Measurements from ENCODE around the gene RPS6KA6.

RPS6KA6 gene

DNA sequence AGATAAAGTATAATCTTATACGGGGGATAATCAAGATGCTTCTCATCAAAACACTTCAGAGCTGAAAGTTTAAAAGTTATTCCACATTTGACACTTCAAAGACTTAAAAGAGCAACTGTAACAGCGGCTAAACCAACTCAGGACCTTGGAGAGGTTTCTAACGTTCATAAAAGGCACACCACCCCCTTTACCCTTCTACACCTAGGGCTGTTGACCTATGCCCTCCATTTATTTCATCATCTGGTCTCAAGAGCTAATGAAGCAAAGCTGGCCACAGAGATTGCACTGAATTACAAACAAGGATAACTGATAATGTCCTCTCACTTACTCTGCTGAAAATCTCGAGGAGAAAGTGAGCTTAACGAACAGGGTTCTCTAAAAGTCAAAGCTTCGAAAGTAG, 1.1 kb upstream of the RPS6KA6 start:
- CTCF ChIA-PET: no interaction called here
- DNase-seq (ENCODE audit: extremely low spot score): no peak
- no peak for TF ChIP-seq NFRKB (IDR thresholded peaks at IDR 0.05)
- no peak for TF ChIP-seq FOXK2 (IDR thresholded peaks at IDR 0.05)
- TF ChIP-seq SP1 (IDR thresholded peaks at IDR 0.05): no peak
- no peak for TF ChIP-seq CTBP1 (IDR thresholded peaks at IDR 0.05; ENCODE audit: borderline replicate concordance)
- no peak for TF ChIP-seq L3MBTL2 (conservative IDR thresholded peaks at IDR 0.05)
- no peak for TF ChIP-seq HDGF (IDR thresholded peaks at IDR 0.05; ENCODE audit: borderline replicate concordance)
- POLR2A ChIA-PET: no interaction called here

DNA sequence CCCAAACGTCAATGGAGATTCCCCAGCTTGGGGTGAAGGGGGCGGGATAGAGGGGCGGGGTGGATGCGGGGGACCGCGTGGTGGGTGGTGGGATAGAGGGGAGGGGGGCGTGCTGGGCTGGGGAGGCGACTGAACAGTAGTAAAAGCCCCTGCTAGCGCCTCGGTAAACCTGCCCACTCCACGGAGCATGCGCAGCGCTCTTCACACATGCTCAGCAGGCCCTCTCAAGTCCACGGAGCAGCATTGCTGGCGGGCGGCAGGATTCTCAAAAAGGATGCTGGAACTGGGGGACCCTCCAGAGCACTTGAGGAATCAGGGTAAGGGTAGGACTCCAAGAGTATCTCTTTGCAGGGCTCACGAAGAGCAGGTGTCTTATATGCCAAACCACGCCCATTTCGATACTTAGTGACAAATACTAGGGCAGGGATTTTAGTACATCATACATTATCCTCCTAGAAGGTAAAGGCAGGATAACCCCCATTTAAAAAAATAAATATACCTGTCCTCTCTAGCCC, 378 bp upstream of the RPS6KA6 start:
- peak; percentile 63 for DNase-seq (ENCODE audit: extremely low spot score)
- ChIA-PET CTCF (no interaction called here), POLR2A (no interaction called here)
- peak; percentile 42; the same call in 1 of the 2 replicates for TF ChIP-seq L3MBTL2 (conservative IDR thresholded peaks at IDR 0.05)
- TF ChIP-seq, protein P1, sequence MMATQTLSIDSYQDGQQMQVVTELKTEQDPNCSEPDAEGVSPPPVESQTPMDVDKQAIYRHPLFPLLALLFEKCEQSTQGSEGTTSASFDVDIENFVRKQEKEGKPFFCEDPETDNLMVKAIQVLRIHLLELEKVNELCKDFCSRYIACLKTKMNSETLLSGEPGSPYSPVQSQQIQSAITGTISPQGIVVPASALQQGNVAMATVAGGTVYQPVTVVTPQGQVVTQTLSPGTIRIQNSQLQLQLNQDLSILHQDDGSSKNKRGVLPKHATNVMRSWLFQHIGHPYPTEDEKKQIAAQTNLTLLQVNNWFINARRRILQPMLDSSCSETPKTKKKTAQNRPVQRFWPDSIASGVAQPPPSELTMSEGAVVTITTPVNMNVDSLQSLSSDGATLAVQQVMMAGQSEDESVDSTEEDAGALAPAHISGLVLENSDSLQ (IDR thresholded peaks at IDR 0.05): no peak

DNA sequence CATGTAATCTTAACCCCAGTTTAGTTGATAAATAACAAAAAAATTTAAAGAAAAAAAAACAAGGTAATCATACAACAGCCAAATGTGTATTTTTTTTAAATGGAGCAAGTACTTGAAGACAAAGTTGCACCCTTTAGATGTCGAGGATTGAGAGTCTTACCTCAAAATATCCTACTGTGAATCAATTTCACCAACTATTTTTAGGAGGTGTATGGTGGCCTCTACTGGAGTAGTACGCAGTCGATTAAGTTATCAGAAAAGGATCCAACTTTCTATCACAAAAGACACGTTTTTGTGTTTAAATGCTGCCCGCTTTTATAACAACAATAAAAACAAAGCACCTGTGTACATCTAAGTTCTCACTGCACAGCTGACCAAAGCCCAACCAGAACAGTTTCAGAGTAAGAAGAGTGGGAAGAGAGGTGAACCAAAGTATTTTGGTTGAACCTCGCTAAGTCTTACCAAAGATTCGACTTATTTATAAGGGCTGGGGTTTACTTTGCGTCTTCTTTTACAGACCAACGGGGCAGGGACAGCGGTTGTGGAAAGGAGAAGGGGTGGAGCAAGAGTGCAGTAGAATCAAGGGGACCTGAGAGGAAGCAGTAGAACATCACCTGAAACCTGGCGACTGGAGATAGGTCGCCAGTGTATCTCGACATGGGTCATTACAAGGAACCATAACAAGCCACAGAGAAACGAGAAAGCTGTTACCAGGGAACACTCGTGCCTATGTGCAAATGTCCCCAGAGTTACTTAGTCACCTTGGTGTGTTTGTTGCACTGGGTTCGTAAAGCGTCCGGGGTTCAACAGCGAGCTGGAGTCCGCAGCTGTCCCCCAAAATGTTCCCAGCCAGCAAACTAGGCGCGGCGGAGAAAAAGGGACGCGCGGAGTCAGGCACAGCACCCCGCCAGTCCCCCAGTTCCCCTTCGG, 1.1 kb downstream of the RPS6KA6 start:
- TF ChIP-seq FOXM1 (IDR thresholded peaks at IDR 0.05; ENCODE audit: borderline replicate concordance) (no peak), FOXA1 (IDR thresholded peaks at IDR 0.05) (no peak), SP1 (IDR thresholded peaks at IDR 0.05) (no peak), ZNF384 (IDR thresholded peaks at IDR 0.05) (no peak), TARDBP (IDR thresholded peaks at IDR 0.05) (no peak), LEF1 (IDR thresholded peaks at IDR 0.05; ENCODE audit: borderline replicate concordance) (no peak), NFRKB (IDR thresholded peaks at IDR 0.05) (no peak), CTBP1 (IDR thresholded peaks at IDR 0.05; ENCODE audit: borderline replicate concordance) (no peak), HDGF (IDR thresholded peaks at IDR 0.05; ENCODE audit: borderline replicate concordance) (no peak), BHLHE40 (IDR thresholded peaks at IDR 0.05; ENCODE audit: borderline replicate concordance) (no peak), ELF4 (IDR thresholded peaks at IDR 0.05) (no peak), ARNT (IDR thresholded peaks at IDR 0.05) (no peak), FOXK2 (IDR thresholded peaks at IDR 0.05) (no peak), SUZ12 (IDR thresholded peaks at IDR 0.05) (no peak), L3MBTL2 (conservative IDR thresholded peaks at IDR 0.05) (no peak)
- TF ChIP-seq, protein P1 (IDR thresholded peaks at IDR 0.05): no peak
- ChIA-PET CTCF (no interaction called here), POLR2A (no interaction called here)
- peak; percentile 7 for DNase-seq (ENCODE audit: extremely low spot score)

DNA sequence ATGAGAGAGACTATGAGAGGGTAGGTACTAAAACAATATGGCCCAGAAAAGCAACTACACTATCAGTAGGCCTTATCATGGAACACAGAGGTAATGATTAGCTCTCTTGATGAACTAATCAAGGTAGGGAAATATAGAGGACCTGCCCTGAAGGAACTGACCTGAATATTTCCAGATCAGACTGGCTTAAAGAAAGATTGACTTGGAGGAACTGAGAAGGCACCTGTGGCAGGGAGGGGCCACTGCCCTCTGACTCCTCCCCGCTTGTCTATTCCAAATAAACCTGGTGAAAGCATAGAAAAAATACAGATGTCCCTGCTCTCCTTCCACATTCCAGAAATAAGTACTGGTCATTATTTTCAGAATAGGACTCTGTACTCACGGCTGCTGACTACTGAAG, 5.5 kb downstream of the RPS6KA6 start:
- ChIA-PET POLR2A (no interaction called here), CTCF (no interaction called here)
- no peak for DNase-seq (ENCODE audit: extremely low spot score)
- TF ChIP-seq CTBP1 (IDR thresholded peaks at IDR 0.05; ENCODE audit: borderline replicate concordance): no peak
- TF ChIP-seq NFRKB (IDR thresholded peaks at IDR 0.05): no peak
- TF ChIP-seq, protein P1 (IDR thresholded peaks at IDR 0.05): no peak
- no peak for TF ChIP-seq ARNT (IDR thresholded peaks at IDR 0.05)
- TF ChIP-seq FOXK2 (IDR thresholded peaks at IDR 0.05): no peak
- no peak for TF ChIP-seq FOXA1 (IDR thresholded peaks at IDR 0.05)
- no peak for TF ChIP-seq SP1 (IDR thresholded peaks at IDR 0.05)
- TF ChIP-seq HDGF (IDR thresholded peaks at IDR 0.05; ENCODE audit: borderline replicate concordance): no peak
- TF ChIP-seq FOXM1 (IDR thresholded peaks at IDR 0.05; ENCODE audit: borderline replicate concordance): no peak
- no peak for TF ChIP-seq ELF4 (IDR thresholded peaks at IDR 0.05)
- TF ChIP-seq TARDBP (IDR thresholded peaks at IDR 0.05): no peak
- TF ChIP-seq LEF1 (IDR thresholded peaks at IDR 0.05; ENCODE audit: borderline replicate concordance): no peak
- TF ChIP-seq BHLHE40 (IDR thresholded peaks at IDR 0.05; ENCODE audit: borderline replicate concordance): no peak
- TF ChIP-seq SUZ12 (IDR thresholded peaks at IDR 0.05): no peak
- TF ChIP-seq ZNF384 (IDR thresholded peaks at IDR 0.05): no peak

DNA sequence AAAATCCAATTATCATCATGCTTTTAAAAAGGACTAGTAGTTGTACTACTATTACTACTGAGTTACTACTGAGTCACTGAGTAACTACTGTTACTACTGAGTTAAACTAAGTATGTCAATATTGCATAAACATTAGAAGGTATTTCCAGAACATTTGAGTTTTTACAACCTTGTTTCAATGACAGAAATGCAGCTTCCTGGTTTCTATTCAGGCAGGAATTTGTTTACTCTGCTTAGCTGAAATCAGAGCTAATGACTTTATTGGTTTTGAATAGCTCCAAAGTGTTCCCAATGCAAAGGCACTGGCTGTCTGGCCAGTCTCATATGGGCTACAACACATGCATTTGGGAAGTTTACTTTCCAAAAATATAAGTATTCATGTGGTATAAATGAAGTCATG, 12.0 kb downstream of the RPS6KA6 start:
- POLR2A ChIA-PET: no interaction called here
- DNase-seq (ENCODE audit: extremely low spot score): no peak
- CTCF ChIA-PET: no interaction called here
- TF ChIP-seq FOXM1 (IDR thresholded peaks at IDR 0.05; ENCODE audit: borderline replicate concordance) (no peak), NFRKB (IDR thresholded peaks at IDR 0.05) (no peak), FOXK2 (IDR thresholded peaks at IDR 0.05) (no peak), ARNT (IDR thresholded peaks at IDR 0.05) (no peak), SP1 (IDR thresholded peaks at IDR 0.05) (no peak), BHLHE40 (IDR thresholded peaks at IDR 0.05; ENCODE audit: borderline replicate concordance) (no peak), LEF1 (IDR thresholded peaks at IDR 0.05; ENCODE audit: borderline replicate concordance) (no peak)

DNA sequence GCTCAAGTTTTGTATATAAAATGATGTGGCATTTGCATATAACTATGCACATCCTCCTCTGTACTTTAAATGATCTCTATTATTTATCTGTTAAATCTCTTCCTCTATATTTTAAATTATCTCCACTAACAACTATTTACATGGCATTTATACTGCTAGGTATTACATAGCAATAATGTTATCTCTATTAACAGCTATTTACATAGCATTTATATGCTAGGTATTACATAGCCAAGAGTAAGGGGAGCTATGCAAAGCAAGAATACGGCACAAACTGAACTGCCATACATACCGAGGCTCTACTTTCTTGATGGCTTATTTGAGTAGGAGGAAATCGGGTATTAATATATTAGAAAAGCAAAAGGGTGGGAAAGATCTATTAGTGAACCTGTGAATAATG, 12.7 kb downstream of the RPS6KA6 start:
- CTCF ChIA-PET: no interaction called here
- POLR2A ChIA-PET: no interaction called here
- no peak for DNase-seq (ENCODE audit: extremely low spot score)
- TF ChIP-seq FOXK2 (IDR thresholded peaks at IDR 0.05): no peak
- no peak for TF ChIP-seq CTBP1 (IDR thresholded peaks at IDR 0.05; ENCODE audit: borderline replicate concordance)
- TF ChIP-seq HDGF (IDR thresholded peaks at IDR 0.05; ENCODE audit: borderline replicate concordance): no peak
- no peak for TF ChIP-seq TARDBP (IDR thresholded peaks at IDR 0.05)
- no peak for TF ChIP-seq LEF1 (IDR thresholded peaks at IDR 0.05; ENCODE audit: borderline replicate concordance)
- no peak for TF ChIP-seq ELF4 (IDR thresholded peaks at IDR 0.05)
- TF ChIP-seq L3MBTL2 (conservative IDR thresholded peaks at IDR 0.05): no peak
- no peak for TF ChIP-seq FOXM1 (IDR thresholded peaks at IDR 0.05; ENCODE audit: borderline replicate concordance)
- TF ChIP-seq, protein P1 (IDR thresholded peaks at IDR 0.05): no peak
- TF ChIP-seq SP1 (IDR thresholded peaks at IDR 0.05): no peak
- TF ChIP-seq ARNT (IDR thresholded peaks at IDR 0.05): no peak
- TF ChIP-seq BHLHE40 (IDR thresholded peaks at IDR 0.05; ENCODE audit: borderline replicate concordance): no peak
- TF ChIP-seq SUZ12 (IDR thresholded peaks at IDR 0.05): no peak
- no peak for TF ChIP-seq FOXA1 (IDR thresholded peaks at IDR 0.05)
- TF ChIP-seq NFRKB (IDR thresholded peaks at IDR 0.05): no peak
- TF ChIP-seq ZNF384 (IDR thresholded peaks at IDR 0.05): no peak

Measured in HEK293T (cell line).